A549 (cell line): ENCODE results near the gene ALDH1A2. TPM values are rescaled to one million over a fixed set of nuclear protein-coding genes. Genes with fewer than 3 reads are reported as not detected.

ENCODE experiments used
- ATAC-seq, 2 experiments: fragments of 200-7000 bp in 1 of 2; fragments of >200 bp in 1 of 2; cut with Nextera tagmentation in 1 of 2; cut with Tn5 transposase in 1 of 2; 3 replicates each; pipeline versions ENCODE4 v1.8.0 to v1.9.1; 2018 to 2020; ENCODE audit warnings: mild to moderate bottlenecking in 1 of 2, moderate library complexity in 1 of 2
- CTCF ChIA-PET: fragments of 300-600 bp; sonication (Branson Sonifier 250); formaldehyde crosslinking; extraction: SDS; loops from one replicate; lab custom pipeline; 2021; ENCODE audit warnings: antibody characterized with exemption, inconsistent platforms; lab: Yijun Ruan, JAX
- POLR2A ChIA-PET: fragments of 350-600 bp; formaldehyde crosslinking; extraction: SDS; loops from one replicate; lab custom pipeline; 2021; ENCODE audit warnings: antibody characterized with exemption, inconsistent platforms; lab: Yijun Ruan, JAX
- DNase-seq, 2 experiments: peaks; one replicate each; pipeline versions ENCODE4 v3.0.0 to v3.0.0-alpha.2; 2011 to 2016; ENCODE audit warnings: low read depth in 1 of 2, low spot score in 1 of 2
- FAIRE-seq: peaks from 2 replicates; lab custom pipeline; 2011; peaks lifted over from hg19 to GRCh38; lab: Jason Lieb, UNC
- H3K27ac ChIP-seq, 2 experiments: fragments of >200 bp; sonication (Bioruptor Twin); formaldehyde crosslinking; 3 replicates each; pipeline ENCODE4 v1.5.1; 2016 to 2017
- H3K4me1 ChIP-seq: fragments of >200 bp; sonication (Bioruptor Twin); formaldehyde crosslinking; 3 replicates; pipeline ENCODE4 v1.6.1; 2016
- H3K4me2 ChIP-seq: fragments of >200 bp; sonication (Bioruptor Twin); formaldehyde crosslinking; 3 replicates; pipeline ENCODE4 v1.6.1; 2016
- H3K4me3 ChIP-seq: fragments of >200 bp; sonication (Bioruptor Twin); formaldehyde crosslinking; 3 replicates; pipeline ENCODE4 v1.5.1; 2016
- H3K9me3 ChIP-seq: fragments of >200 bp; sonication (Bioruptor Twin); formaldehyde crosslinking; 3 replicates; pipeline ENCODE4 v1.6.1; 2016
- BHLHE40 ChIP-seq: IDR thresholded peaks from 2 replicates; pipeline ENCODE4 v1.6.1; 2012; ENCODE audit warnings: low read depth, low read length, inconsistent platforms
- CBX8 ChIP-seq: fragments of 200-600 bp; sonication (generic); IDR thresholded peaks from 2 replicates; pipeline ENCODE4 v1.6.1; 2016
- E2F6 ChIP-seq: IDR thresholded peaks from 2 replicates; pipeline ENCODE4 v1.6.1; 2012; ENCODE audit warnings: low read depth, borderline replicate concordance
- EP300 ChIP-seq, 2 experiments: fragments of >200 bp; sonication (Bioruptor Twin); formaldehyde crosslinking; IDR thresholded peaks; 2 replicates in 1 of 2; 3 replicates in 1 of 2; pipeline ENCODE4 v1.6.1; 2016 to 2017
- FOSB ChIP-seq: fragments of 250-450 bp; sonication (Bioruptor Pico); IDR thresholded peaks from 2 replicates; pipeline ENCODE4 v1.5.0; 2020; ENCODE audit warnings: mild to moderate bottlenecking, moderate library complexity
- HDAC2 ChIP-seq: fragments of 200-600 bp; sonication (generic); IDR thresholded peaks from 2 replicates; pipeline ENCODE4 v1.6.1; 2016
- HOXB13 ChIP-seq: fragments of 250-450 bp; sonication (Bioruptor Pico); IDR thresholded peaks from 2 replicates; pipeline ENCODE4 v1.5.0; 2020; ENCODE audit warnings: low read depth, mild to moderate bottlenecking, moderate library complexity
- HOXB5 ChIP-seq: fragments of 250-450 bp; sonication (Bioruptor Pico); IDR thresholded peaks from 2 replicates; pipeline ENCODE4 v1.5.0; 2020; ENCODE audit warnings: mild to moderate bottlenecking, moderate library complexity
- JUN ChIP-seq, 2 experiments: fragments of >200 bp; sonication (Bioruptor Twin); formaldehyde crosslinking; IDR thresholded peaks; 2 replicates in 1 of 2; 3 replicates in 1 of 2; pipeline ENCODE4 v1.6.1; 2016 to 2017
- JUNB ChIP-seq: fragments of >200 bp; sonication (Bioruptor Twin); formaldehyde crosslinking; IDR thresholded peaks from 2 replicates; pipeline ENCODE4 v1.6.1; 2016
- MAFK ChIP-seq: fragments of 450-650 bp; IDR thresholded peaks from 2 replicates; pipeline ENCODE4 v1.6.1; 2014; ENCODE audit not compliant: partially characterized antibody
- NFE2L2 ChIP-seq: fragments of 150-350 bp; conservative IDR thresholded peaks from 2 replicates; pipeline ENCODE4 v1.6.1; 2014; ENCODE audit warnings: low read length
- NPAS2 ChIP-seq: fragments of 250-450 bp; sonication (Bioruptor Pico); IDR thresholded peaks from 2 replicates; pipeline ENCODE4 v1.8.0; 2022; ENCODE audit warnings: mild to moderate bottlenecking, moderate library complexity, borderline replicate concordance
- NR3C1 ChIP-seq: fragments of >200 bp; sonication (Bioruptor Twin); formaldehyde crosslinking; IDR thresholded peaks from 3 replicates; pipeline ENCODE4 v1.6.1; 2017
- PBX3 ChIP-seq: IDR thresholded peaks from 2 replicates; pipeline ENCODE4 v1.6.1; 2012
- RAD21 ChIP-seq, 2 experiments: fragments of >200 bp in 1 of 2; sonication (Bioruptor Twin) in 1 of 2; formaldehyde crosslinking in 1 of 2; IDR thresholded peaks in 1 of 2; conservative IDR thresholded peaks in 1 of 2; 2 replicates in 1 of 2; 3 replicates in 1 of 2; pipeline ENCODE4 v1.6.1; 2012 to 2018; ENCODE audit warnings: inconsistent platforms in 1 of 2
- RARB ChIP-seq: fragments of 250-450 bp; sonication (Bioruptor Pico); IDR thresholded peaks from 2 replicates; pipeline ENCODE4 v1.8.0; 2021; ENCODE audit warnings: mild to moderate bottlenecking, moderate library complexity
- RCOR1 ChIP-seq: fragments of 150-350 bp; IDR thresholded peaks from 2 replicates; pipeline ENCODE4 v1.6.1; 2014; ENCODE audit warnings: antibody characterized with exemption, low read length, low read depth
- SREBF2 ChIP-seq: fragments of 450-650 bp; IDR thresholded peaks from 2 replicates; pipeline ENCODE4 v1.6.1; 2014; ENCODE audit warnings: mild to moderate bottlenecking, moderate library complexity
- TFCP2L1 ChIP-seq: fragments of 250-450 bp; sonication (Bioruptor Pico); IDR thresholded peaks from 2 replicates; pipeline ENCODE4 v1.5.0; 2021; ENCODE audit warnings: mild to moderate bottlenecking
- WGBS: methylation state at CpG from one replicate; pipeline ENCODE4 v1.1.6; 2017; ENCODE audit errors: missing lambda C conversion rate; 5-methylcytosine and 5-hydroxymethylcytosine counted together
- polyA plus RNA-seq, 4 experiments: library from polyadenylated mRNA; depleted of rRNA in 3 of 4; stranded (reverse); fragments of >200 nt; fragmentation: RNase III in 1 of 4; extraction: RNeasy Plus Mini Kit Qiagen cat#74134 plus additional on column Dnase treatment in 1 of 4; gene quantifications; 2 replicates in 3 of 4; 3 replicates in 1 of 4; pipeline ENCODE4 v1.2.3, GENCODE V29; 2011 to 2017
- TF ChIP-seq, protein P1 (sequence below): fragments of 450-650 bp; IDR thresholded peaks from 2 replicates; pipeline ENCODE4 v1.6.1; 2014; ENCODE audit warnings: antibody characterized with exemption

Gene ALDH1A2
- polyA plus RNA-seq, 2 of the 4 experiments (the other 2 are of a cell fraction) = 0.23 to 0.35 TPM

- H3K27ac ChIP-seq = no peak overlapping the region
- H3K9me3 ChIP-seq = peaks cover 11% of the 10 kb centered on the region; the same call in 2 of the 3 replicates
- peak overlapping the region; percentile 91; the same call in 2 of the 3 replicates for H3K4me2 ChIP-seq
- ChIA-PET CTCF (interaction anchor here (1.8 to 2.8 kb wide), 3 partner anchors 7 to 314 kb away, joined by 15 to 28 read pairs (median 22); no protein-coding TSS in a partner anchor), POLR2A (no interaction called here)
- peaks cover 7% of the 10 kb centered on the region; the same call in 1 of the 3 replicates for H3K4me1 ChIP-seq
- TF ChIP-seq, protein P1, sequence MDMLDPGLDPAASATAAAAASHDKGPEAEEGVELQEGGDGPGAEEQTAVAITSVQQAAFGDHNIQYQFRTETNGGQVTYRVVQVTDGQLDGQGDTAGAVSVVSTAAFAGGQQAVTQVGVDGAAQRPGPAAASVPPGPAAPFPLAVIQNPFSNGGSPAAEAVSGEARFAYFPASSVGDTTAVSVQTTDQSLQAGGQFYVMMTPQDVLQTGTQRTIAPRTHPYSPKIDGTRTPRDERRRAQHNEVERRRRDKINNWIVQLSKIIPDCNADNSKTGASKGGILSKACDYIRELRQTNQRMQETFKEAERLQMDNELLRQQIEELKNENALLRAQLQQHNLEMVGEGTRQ = no peak
- TF ChIP-seq HDAC2 = no peak
- TF ChIP-seq E2F6 = no peak
- TF ChIP-seq RARB (CRISPR knock-in tag) = no peak
- no peak for TF ChIP-seq MAFK
- TF ChIP-seq TFCP2L1 (CRISPR knock-in tag) = no peak
- TF ChIP-seq NFE2L2 = no peak
- TF ChIP-seq RCOR1 = no peak
- TF ChIP-seq RAD21 (conservative IDR thresholded peaks at IDR 0.05 in 1 of 2, IDR thresholded peaks at IDR 0.05 in 1 of 2) = no peak
- TF ChIP-seq HOXB5 (CRISPR knock-in tag) = no peak
- no peak for TF ChIP-seq FOSB (CRISPR knock-in tag)
- TF ChIP-seq BHLHE40 = no peak
- no peak for TF ChIP-seq JUN (IDR thresholded peaks at IDR 0.05)
- TF ChIP-seq NR3C1 = no peak
- no peak for TF ChIP-seq NPAS2 (CRISPR knock-in tag)
- no peak for TF ChIP-seq SREBF2
- TF ChIP-seq PBX3 = no peak
- TF ChIP-seq EP300 (IDR thresholded peaks at IDR 0.05) = no peak
- 56% methylated on average over 23 of the region's 39 CpGs for WGBS
- ATAC-seq (no peak), DNase-seq (no peak), FAIRE-seq (no peak)
- no peak overlapping the region for H3K4me3 ChIP-seq
Measured at GRCh38 chr15:58064980-58065444, 499 bp downstream of the ALDH1A2 start.

GRCh38 chr15:58064082-58064979, 1.2 kb downstream of the ALDH1A2 start:
- Histone ChIP-seq H3K4me3 (no peak overlapping the region), H3K4me2 (no peak overlapping the region), H3K27ac (no peak overlapping the region), H3K4me1 (peaks cover 7% of the 10 kb centered on the region; the same call in 1 of the 3 replicates), H3K9me3 (peaks cover 11% of the 10 kb centered on the region; the same call in 2 of the 3 replicates)
- TF ChIP-seq JUNB (no peak), CBX8 (peak; percentile 69; the same call in 1 of the 2 replicates)
- 50% methylated on average over 22 of the region's 22 CpGs for WGBS
- DNase-seq (no peak), ATAC-seq (no peak), FAIRE-seq (peak; percentile 81)
- ChIA-PET POLR2A (no interaction called here), CTCF (interaction anchor here (0.5 to 3.7 kb wide), 6 partner anchors 14 to 330 kb away, joined by 3 to 15 read pairs (median 3); no protein-coding TSS in a partner anchor)

GRCh38 chr15:58063614-58064013, 1.9 kb downstream of the ALDH1A2 start:
- no peak overlapping the region for H3K4me3 ChIP-seq
- CTCF ChIA-PET = interaction anchor here (0.6 to 3.7 kb wide), 5 partner anchors 14 to 313 kb away, joined by 3 to 15 read pairs (median 3); no protein-coding TSS in a partner anchor
- 29% methylated on average over 3 of the region's 3 CpGs for WGBS
- peaks cover 7% of the 10 kb centered on the region; the same call in 1 of the 3 replicates for H3K4me1 ChIP-seq
- TF ChIP-seq RARB (CRISPR knock-in tag) = no peak
- TF ChIP-seq HOXB13 (CRISPR knock-in tag) = no peak
- FAIRE-seq (no peak), DNase-seq (no peak), ATAC-seq (no peak)
- H3K27ac ChIP-seq = no peak overlapping the region
- no peak overlapping the region for H3K4me2 ChIP-seq
- peaks cover 11% of the 10 kb centered on the region; the same call in 2 of the 3 replicates for H3K9me3 ChIP-seq
- POLR2A ChIA-PET = no interaction called here
